A549 (cell line): ENCODE data around the gene PEDS1. TPM values are rescaled to one million over a fixed set of nuclear protein-coding genes. Genes with fewer than 3 reads are reported as not detected.
A peak's percentile ranks its signal among the peaks of the same experiment; 100 is the strongest.

ENCODE experiments used
- ATAC-seq, 2 experiments: fragments of 200-7000 bp in 1 of 2; fragments of >200 bp in 1 of 2; cut with Nextera tagmentation in 1 of 2; cut with Tn5 transposase in 1 of 2; 3 replicates each; pipeline versions ENCODE4 v1.8.0 to v1.9.1; 2018 to 2020; ENCODE audit warnings: mild to moderate bottlenecking in 1 of 2, moderate library complexity in 1 of 2
- CTCF ChIA-PET: fragments of 300-600 bp; sonication (Branson Sonifier 250); formaldehyde crosslinking; extraction: SDS; loops from one replicate; lab custom pipeline; 2021; ENCODE audit warnings: antibody characterized with exemption, inconsistent platforms; lab: Yijun Ruan, JAX
- POLR2A ChIA-PET: fragments of 350-600 bp; formaldehyde crosslinking; extraction: SDS; loops from one replicate; lab custom pipeline; 2021; ENCODE audit warnings: antibody characterized with exemption, inconsistent platforms; lab: Yijun Ruan, JAX
- DNase-seq, 2 experiments: peaks; one replicate each; pipeline versions ENCODE4 v3.0.0 to v3.0.0-alpha.2; 2011 to 2016; ENCODE audit warnings: low read depth in 1 of 2, low spot score in 1 of 2
- FAIRE-seq: peaks from 2 replicates; lab custom pipeline; 2011; peaks lifted over from hg19 to GRCh38; lab: Jason Lieb, UNC
- H3K27ac ChIP-seq, 2 experiments: fragments of >200 bp; sonication (Bioruptor Twin); formaldehyde crosslinking; 3 replicates each; pipeline ENCODE4 v1.5.1; 2016 to 2017
- H3K4me1 ChIP-seq: fragments of >200 bp; sonication (Bioruptor Twin); formaldehyde crosslinking; 3 replicates; pipeline ENCODE4 v1.6.1; 2016
- H3K4me2 ChIP-seq: fragments of >200 bp; sonication (Bioruptor Twin); formaldehyde crosslinking; 3 replicates; pipeline ENCODE4 v1.6.1; 2016
- H3K4me3 ChIP-seq: fragments of >200 bp; sonication (Bioruptor Twin); formaldehyde crosslinking; 3 replicates; pipeline ENCODE4 v1.5.1; 2016
- H3K9me3 ChIP-seq: fragments of >200 bp; sonication (Bioruptor Twin); formaldehyde crosslinking; 3 replicates; pipeline ENCODE4 v1.6.1; 2016
- BHLHE40 ChIP-seq: IDR thresholded peaks from 2 replicates; pipeline ENCODE4 v1.6.1; 2012; ENCODE audit warnings: low read depth, low read length, inconsistent platforms
- CBX8 ChIP-seq: fragments of 200-600 bp; sonication (generic); IDR thresholded peaks from 2 replicates; pipeline ENCODE4 v1.6.1; 2016
- CEBPB ChIP-seq, 2 experiments: fragments of >200 bp in 1 of 2; sonication (Bioruptor Twin) in 1 of 2; formaldehyde crosslinking in 1 of 2; IDR thresholded peaks; 2 replicates each; pipeline ENCODE4 v1.6.1; 2012 to 2016
- CHD4 ChIP-seq: fragments of 200-600 bp; sonication (generic); IDR thresholded peaks from 2 replicates; pipeline ENCODE4 v1.6.1; 2016; ENCODE audit warnings: antibody characterized with exemption, mild to moderate bottlenecking, borderline replicate concordance
- EHF ChIP-seq: fragments of 250-450 bp; sonication (Bioruptor Pico); IDR thresholded peaks from 2 replicates; pipeline ENCODE4 v1.5.0; 2020; ENCODE audit warnings: mild to moderate bottlenecking
- EHMT2 ChIP-seq: fragments of 200-600 bp; sonication (generic); IDR thresholded peaks from 2 replicates; pipeline ENCODE4 v1.6.1; 2016; ENCODE audit warnings: antibody characterized with exemption, low read depth, mild to moderate bottlenecking, moderate library complexity
- EP300 ChIP-seq, 2 experiments: fragments of >200 bp; sonication (Bioruptor Twin); formaldehyde crosslinking; IDR thresholded peaks; 2 replicates in 1 of 2; 3 replicates in 1 of 2; pipeline ENCODE4 v1.6.1; 2016 to 2017
- ESRRA ChIP-seq: fragments of 150-350 bp; IDR thresholded peaks from 2 replicates; pipeline ENCODE4 v1.6.1; 2014; ENCODE audit warnings: mild to moderate bottlenecking, low read length, borderline replicate concordance
- GATA3 ChIP-seq: IDR thresholded peaks from 2 replicates; pipeline ENCODE4 v1.6.1; 2012; ENCODE audit warnings: borderline replicate concordance
- JUN ChIP-seq, 2 experiments: fragments of >200 bp; sonication (Bioruptor Twin); formaldehyde crosslinking; IDR thresholded peaks; 2 replicates in 1 of 2; 3 replicates in 1 of 2; pipeline ENCODE4 v1.6.1; 2016 to 2017
- JUNB ChIP-seq: fragments of >200 bp; sonication (Bioruptor Twin); formaldehyde crosslinking; IDR thresholded peaks from 2 replicates; pipeline ENCODE4 v1.6.1; 2016
- MAFK ChIP-seq: fragments of 450-650 bp; IDR thresholded peaks from 2 replicates; pipeline ENCODE4 v1.6.1; 2014; ENCODE audit not compliant: partially characterized antibody
- MAZ ChIP-seq: fragments of 150-350 bp; IDR thresholded peaks from 2 replicates; pipeline ENCODE4 v1.6.1; 2014; ENCODE audit warnings: antibody characterized with exemption, low read depth, low read length, borderline replicate concordance
- MYC ChIP-seq: IDR thresholded peaks from 2 replicates; pipeline ENCODE4 v1.6.1; 2012; ENCODE audit warnings: mild to moderate bottlenecking, inconsistent platforms, low read length, improper control_type of control experiment, borderline replicate concordance
- NR3C1 ChIP-seq: fragments of >200 bp; sonication (Bioruptor Twin); formaldehyde crosslinking; IDR thresholded peaks from 3 replicates; pipeline ENCODE4 v1.6.1; 2017
- PHF8 ChIP-seq: fragments of 200-600 bp; sonication (generic); IDR thresholded peaks from 2 replicates; pipeline ENCODE4 v1.6.1; 2016; ENCODE audit warnings: low read depth, mild to moderate bottlenecking, antibody characterized with exemption, moderate library complexity, borderline replicate concordance
- POLR2A ChIP-seq: IDR thresholded peaks from 2 replicates; pipeline ENCODE4 v1.6.1; 2012; ENCODE audit warnings: mild to moderate bottlenecking, low read length
- POLR2AphosphoS2 ChIP-seq: conservative IDR thresholded peaks from 2 replicates; pipeline ENCODE4 v1.6.1; 2012; ENCODE audit warnings: low read length, improper control_type of control experiment, inconsistent platforms
- RARB ChIP-seq: fragments of 250-450 bp; sonication (Bioruptor Pico); IDR thresholded peaks from 2 replicates; pipeline ENCODE4 v1.8.0; 2021; ENCODE audit warnings: mild to moderate bottlenecking, moderate library complexity
- RFX5 ChIP-seq: fragments of 450-650 bp; IDR thresholded peaks from 2 replicates; pipeline ENCODE4 v1.7.1; 2014; ENCODE audit warnings: antibody characterized with exemption, mild to moderate bottlenecking, moderate library complexity
- SMC3 ChIP-seq: fragments of >200 bp; sonication (Bioruptor Twin); formaldehyde crosslinking; IDR thresholded peaks from 3 replicates; pipeline ENCODE4 v1.6.1; 2018; ENCODE audit warnings: inconsistent platforms
- SREBF2 ChIP-seq: fragments of 450-650 bp; IDR thresholded peaks from 2 replicates; pipeline ENCODE4 v1.6.1; 2014; ENCODE audit warnings: mild to moderate bottlenecking, moderate library complexity
- TP53 ChIP-seq: fragments of 250-450 bp; sonication (Bioruptor Pico); IDR thresholded peaks from 2 replicates; pipeline ENCODE4 v1.5.0; 2021; ENCODE audit warnings: mild to moderate bottlenecking, moderate library complexity
- ZSCAN20 ChIP-seq: fragments of 250-450 bp; sonication (Bioruptor Pico); IDR thresholded peaks from 2 replicates; pipeline ENCODE4 v1.8.0; 2022; ENCODE audit warnings: mild to moderate bottlenecking, moderate library complexity
- WGBS: methylation state at CpG from one replicate; pipeline ENCODE4 v1.1.6; 2017; ENCODE audit errors: missing lambda C conversion rate; 5-methylcytosine and 5-hydroxymethylcytosine counted together
- polyA plus RNA-seq, 4 experiments: library from polyadenylated mRNA; depleted of rRNA in 3 of 4; stranded (reverse); fragments of >200 nt; fragmentation: RNase III in 1 of 4; extraction: RNeasy Plus Mini Kit Qiagen cat#74134 plus additional on column Dnase treatment in 1 of 4; gene quantifications; 2 replicates in 3 of 4; 3 replicates in 1 of 4; pipeline ENCODE4 v1.2.3, GENCODE V29; 2011 to 2017
- TF ChIP-seq, protein P1 (sequence below): IDR thresholded peaks from 2 replicates; pipeline ENCODE4 v1.6.1; 2012
- TF ChIP-seq, protein P2 (sequence below): IDR thresholded peaks from 2 replicates; pipeline ENCODE4 v1.6.1; 2012
- TF ChIP-seq, protein P3 (sequence below): fragments of >200 bp; sonication (Bioruptor Twin); formaldehyde crosslinking; IDR thresholded peaks from 3 replicates; pipeline ENCODE4 v1.5.1; 2016
- TF ChIP-seq, protein P4 (sequence below): fragments of 450-650 bp; IDR thresholded peaks from 2 replicates; pipeline ENCODE4 v1.6.1; 2014; ENCODE audit warnings: antibody characterized with exemption
- TF ChIP-seq, protein P5 (sequence below): fragments of 250-450 bp; sonication (Bioruptor Pico); IDR thresholded peaks from 2 replicates; pipeline ENCODE4 v1.5.0; 2020; ENCODE audit warnings: low read depth, mild to moderate bottlenecking, moderate library complexity

The PEDS1 gene
- polyA plus RNA-seq, 2 of the 4 experiments (the other 2 are of a cell fraction), result 24.5 to 25.8 TPM

DNA sequence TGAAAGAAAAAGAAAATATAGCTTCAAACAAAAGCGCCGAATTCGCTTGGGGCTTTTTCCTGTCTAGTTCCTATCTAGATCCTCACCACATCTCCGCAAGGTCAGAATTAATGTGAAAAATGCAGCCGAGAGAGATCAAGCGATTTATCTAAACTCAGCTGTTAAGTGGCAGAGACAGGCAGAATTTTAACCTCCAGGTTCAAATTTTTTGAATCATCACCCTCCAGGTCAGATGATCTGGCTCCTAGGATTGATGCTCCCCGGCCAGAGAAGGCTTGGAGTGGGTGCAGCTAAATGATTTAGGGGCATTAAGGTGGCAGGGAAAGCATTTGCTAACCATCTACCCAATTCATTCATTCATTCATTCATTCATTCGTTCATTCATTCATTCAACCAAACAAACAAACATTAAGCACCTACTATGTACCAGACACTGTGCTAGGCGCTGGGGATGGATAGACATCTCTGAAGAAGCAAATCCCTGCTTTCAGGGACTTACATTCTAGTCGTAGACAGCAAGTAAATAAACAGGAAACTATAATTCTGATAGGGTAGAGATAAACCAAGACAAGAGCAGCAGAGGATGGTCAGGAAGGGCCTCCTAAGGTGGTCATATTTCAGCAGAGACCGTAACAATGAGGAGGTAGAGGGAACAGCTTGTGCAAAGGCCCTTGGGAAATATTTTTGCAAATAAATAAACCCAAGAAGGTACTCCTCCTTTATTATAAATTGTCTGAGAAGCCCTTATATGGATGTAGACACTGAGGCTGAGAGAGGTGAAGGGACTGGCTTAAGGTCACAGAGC is 39.9 kb downstream of the PEDS1 start:
- ATAC-seq (no peak), FAIRE-seq (no peak), DNase-seq (no peak)
- H3K4me2 ChIP-seq, result peak overlapping the region; percentile 74
- TF ChIP-seq RFX5, result no peak
- TF ChIP-seq, protein P1, sequence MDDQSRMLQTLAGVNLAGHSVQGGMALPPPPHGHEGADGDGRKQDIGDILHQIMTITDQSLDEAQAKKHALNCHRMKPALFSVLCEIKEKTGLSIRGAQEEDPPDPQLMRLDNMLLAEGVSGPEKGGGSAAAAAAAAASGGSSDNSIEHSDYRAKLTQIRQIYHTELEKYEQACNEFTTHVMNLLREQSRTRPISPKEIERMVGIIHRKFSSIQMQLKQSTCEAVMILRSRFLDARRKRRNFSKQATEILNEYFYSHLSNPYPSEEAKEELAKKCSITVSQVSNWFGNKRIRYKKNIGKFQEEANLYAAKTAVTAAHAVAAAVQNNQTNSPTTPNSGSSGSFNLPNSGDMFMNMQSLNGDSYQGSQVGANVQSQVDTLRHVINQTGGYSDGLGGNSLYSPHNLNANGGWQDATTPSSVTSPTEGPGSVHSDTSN, result no peak
- TF ChIP-seq NR3C1, result no peak
- peak overlapping the region; percentile 76 for H3K4me3 ChIP-seq
- ChIA-PET POLR2A (interaction anchor here (1.1 to 1.4 kb wide), 2 partner anchors 41 to 52 kb away, joined by 4 to 5 read pairs; no protein-coding TSS in a partner anchor), CTCF (interaction anchor here (0.6 to 31.2 kb wide), 12 partner anchors 12 to 545 kb away, joined by 3 to 1085 read pairs (median 4); partner anchors contain the start of gene CEBPB)
- no peaks in the 10 kb centered on the region for H3K9me3 ChIP-seq
- H3K4me1 ChIP-seq, result peaks cover 53% of the 10 kb centered on the region
- peak overlapping the region; percentile 93 to 94 for H3K27ac ChIP-seq
- WGBS, result 13% methylated on average over 11 of the region's 11 CpGs

DNA sequence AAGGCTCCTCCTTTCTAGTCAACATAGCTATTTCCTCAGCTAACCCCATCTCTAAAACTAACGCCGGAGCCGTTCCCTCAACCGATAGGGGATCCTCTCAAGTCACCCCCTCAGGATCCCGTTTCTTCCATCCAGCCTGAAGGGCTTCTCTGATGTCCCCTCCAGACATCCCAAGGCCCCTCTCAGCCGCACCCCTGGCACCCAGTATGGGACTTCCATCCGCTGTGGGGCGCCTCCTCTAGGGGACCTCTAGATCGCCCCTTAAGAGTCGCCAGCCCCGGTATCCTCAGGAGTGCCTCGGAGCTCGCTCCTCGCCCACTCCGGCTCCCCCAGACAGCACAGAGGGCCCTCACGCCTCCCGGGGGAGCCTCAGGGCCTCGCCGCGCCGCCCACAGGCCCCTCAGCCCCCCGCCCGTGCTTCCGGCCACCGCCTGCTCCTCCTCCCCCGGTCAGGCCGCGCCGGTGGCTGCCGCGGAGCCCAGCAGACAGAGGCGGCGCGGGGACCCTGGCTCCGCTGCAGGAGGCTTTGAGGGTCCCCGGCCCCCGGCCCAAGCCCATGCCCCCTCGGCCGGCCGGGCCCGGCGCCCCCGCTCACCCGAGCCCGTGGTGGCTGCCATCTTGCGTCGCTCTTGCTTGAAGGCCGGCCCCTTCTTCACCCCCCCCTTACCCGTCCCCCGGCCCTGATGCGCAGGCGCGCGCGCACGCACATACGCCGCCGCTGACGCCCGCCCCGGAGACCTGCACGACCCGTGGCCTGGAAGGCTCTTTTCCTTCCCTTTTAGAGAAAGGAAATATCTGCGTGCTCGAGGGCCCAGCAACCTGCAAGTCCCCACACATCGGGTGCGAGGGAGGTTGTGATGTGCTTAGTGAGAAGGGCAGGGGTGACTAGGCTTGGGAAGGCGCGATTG is 40.8 kb downstream of the PEDS1 start, which contains the start of gene UBE2V1:
Gene UBE2V1, minus strand, starts transcription at position 639 of the 908 bp plus-strand sequence. Its CDS starts 22 bp downstream, at position 617.
- Histone ChIP-seq H3K4me2 (peak within 1 kb of the TSS; percentile 97), H3K9me3 (no peaks in the 10 kb centered on the region), H3K4me3 (peak within 1 kb of the TSS; percentile 76), H3K27ac (peak within 1 kb of the TSS; percentile 93 to 94), H3K4me1 (peaks cover 61% of the 10 kb centered on the region)
- POLR2A ChIA-PET, result interaction anchor here (0.8 to 1.1 kb wide), 3 partner anchors 8 to 67 kb away, joined by 3 to 5 read pairs (median 3); no protein-coding TSS in a partner anchor
- under 1% methylated on average over 21 of the region's 70 CpGs for WGBS
- no peak for FAIRE-seq
- CTCF ChIA-PET, result interaction anchor here (0.7 to 31.2 kb wide), 17 partner anchors 9 to 134 kb away, joined by 3 to 1085 read pairs (median 4); partner anchors contain the start of genes CEBPB and PEDS1
- ATAC-seq, result peak; percentile 80 to 84
- peak; percentile 89 to 90 for DNase-seq
- TF ChIP-seq TP53 (CRISPR knock-in tag), result no peak
- no peak for TF ChIP-seq ESRRA
- TF ChIP-seq EHF, result no peak
- no peak for TF ChIP-seq POLR2AphosphoS2
- TF ChIP-seq GATA3, result peak; percentile 16; the same call in 1 of the 2 replicates
- TF ChIP-seq EP300 (IDR thresholded peaks at IDR 0.05), result no peak
- TF ChIP-seq CBX8, result no peak
- 0 out of 3 replicates have a peak, but pooled peaks have one; percentile 29 for TF ChIP-seq SMC3
- TF ChIP-seq, protein P2, sequence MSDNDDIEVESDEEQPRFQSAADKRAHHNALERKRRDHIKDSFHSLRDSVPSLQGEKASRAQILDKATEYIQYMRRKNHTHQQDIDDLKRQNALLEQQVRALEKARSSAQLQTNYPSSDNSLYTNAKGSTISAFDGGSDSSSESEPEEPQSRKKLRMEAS, result peak; percentile 82
- TF ChIP-seq EHMT2, result no peak
- peak; percentile 85 for TF ChIP-seq POLR2A
- TF ChIP-seq, protein P3, sequence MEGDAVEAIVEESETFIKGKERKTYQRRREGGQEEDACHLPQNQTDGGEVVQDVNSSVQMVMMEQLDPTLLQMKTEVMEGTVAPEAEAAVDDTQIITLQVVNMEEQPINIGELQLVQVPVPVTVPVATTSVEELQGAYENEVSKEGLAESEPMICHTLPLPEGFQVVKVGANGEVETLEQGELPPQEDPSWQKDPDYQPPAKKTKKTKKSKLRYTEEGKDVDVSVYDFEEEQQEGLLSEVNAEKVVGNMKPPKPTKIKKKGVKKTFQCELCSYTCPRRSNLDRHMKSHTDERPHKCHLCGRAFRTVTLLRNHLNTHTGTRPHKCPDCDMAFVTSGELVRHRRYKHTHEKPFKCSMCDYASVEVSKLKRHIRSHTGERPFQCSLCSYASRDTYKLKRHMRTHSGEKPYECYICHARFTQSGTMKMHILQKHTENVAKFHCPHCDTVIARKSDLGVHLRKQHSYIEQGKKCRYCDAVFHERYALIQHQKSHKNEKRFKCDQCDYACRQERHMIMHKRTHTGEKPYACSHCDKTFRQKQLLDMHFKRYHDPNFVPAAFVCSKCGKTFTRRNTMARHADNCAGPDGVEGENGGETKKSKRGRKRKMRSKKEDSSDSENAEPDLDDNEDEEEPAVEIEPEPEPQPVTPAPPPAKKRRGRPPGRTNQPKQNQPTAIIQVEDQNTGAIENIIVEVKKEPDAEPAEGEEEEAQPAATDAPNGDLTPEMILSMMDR, result peak; percentile 36
- TF ChIP-seq JUN (IDR thresholded peaks at IDR 0.05), result peak in 1 of 2 experiments; percentile 88; a peak in 3 of 5 replicates
- TF ChIP-seq, protein P4, sequence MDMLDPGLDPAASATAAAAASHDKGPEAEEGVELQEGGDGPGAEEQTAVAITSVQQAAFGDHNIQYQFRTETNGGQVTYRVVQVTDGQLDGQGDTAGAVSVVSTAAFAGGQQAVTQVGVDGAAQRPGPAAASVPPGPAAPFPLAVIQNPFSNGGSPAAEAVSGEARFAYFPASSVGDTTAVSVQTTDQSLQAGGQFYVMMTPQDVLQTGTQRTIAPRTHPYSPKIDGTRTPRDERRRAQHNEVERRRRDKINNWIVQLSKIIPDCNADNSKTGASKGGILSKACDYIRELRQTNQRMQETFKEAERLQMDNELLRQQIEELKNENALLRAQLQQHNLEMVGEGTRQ, result no peak
- no peak for TF ChIP-seq RARB (CRISPR knock-in tag)
- no peak for TF ChIP-seq CHD4
- TF ChIP-seq SREBF2, result no peak
- TF ChIP-seq PHF8, result peak; percentile 89; the same call in 1 of the 2 replicates
- TF ChIP-seq MYC, result no peak
- TF ChIP-seq NR3C1, result no peak
- TF ChIP-seq MAFK, result no peak
- no peak for TF ChIP-seq ZSCAN20 (CRISPR knock-in tag)
- no peak for TF ChIP-seq CEBPB (IDR thresholded peaks at IDR 0.05)
- no peak for TF ChIP-seq BHLHE40
- no peak for TF ChIP-seq JUNB
- TF ChIP-seq, protein P5, sequence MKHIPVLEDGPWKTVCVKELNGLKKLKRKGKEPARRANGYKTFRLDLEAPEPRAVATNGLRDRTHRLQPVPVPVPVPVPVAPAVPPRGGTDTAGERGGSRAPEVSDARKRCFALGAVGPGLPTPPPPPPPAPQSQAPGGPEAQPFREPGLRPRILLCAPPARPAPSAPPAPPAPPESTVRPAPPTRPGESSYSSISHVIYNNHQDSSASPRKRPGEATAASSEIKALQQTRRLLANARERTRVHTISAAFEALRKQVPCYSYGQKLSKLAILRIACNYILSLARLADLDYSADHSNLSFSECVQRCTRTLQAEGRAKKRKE, result no peak
- 0 out of 2 replicates have a peak, but pooled peaks have one; percentile 41 for TF ChIP-seq MAZ
